Mucosa of descending colon (tissue), 3 donors: ENCODE results near the gene DNAJB4. TPM values are rescaled to one million over a fixed set of nuclear protein-coding genes. Genes with fewer than 3 reads are reported as not detected.

Source experiments
- ATAC-seq: fragments of 200-7000 bp; cut with Tn5 transposase; one replicate; pipeline ENCODE4 v1.9.1; 2020; ENCODE audit warnings: mild to moderate bottlenecking, moderate library complexity
- DNase-seq, 3 donors: peaks; one replicate each; pipeline ENCODE4 v3.0.0-alpha.2; 2020
- H3K36me3 ChIP-seq: fragments of 200-600 bp; one replicate; pipeline ENCODE4 v1.8.0; 2021; ENCODE audit warnings: low read depth, mild to moderate bottlenecking
- H3K4me1 ChIP-seq: fragments of 200-600 bp; one replicate; pipeline ENCODE4 v1.8.0; 2021; ENCODE audit warnings: low read depth, mild to moderate bottlenecking
- H3K4me3 ChIP-seq: fragments of 200-600 bp; one replicate; pipeline ENCODE4 v1.8.0; 2021; ENCODE audit warnings: mild to moderate bottlenecking
- H3K9me3 ChIP-seq: fragments of 200-600 bp; one replicate; pipeline ENCODE4 v1.8.0; 2021; ENCODE audit warnings: mild to moderate bottlenecking
- intact Hi-C, 2 donors: fragments of 100-400 bp; cut with DNase I in 1 of 2; cut with micrococcal nuclease in 1 of 2; formaldehyde crosslinking; loops; one replicate each; pipeline versions ENCODE4 v1.11.0 to v1.11.1; 2022; cut with DNase I, micrococcal nuclease
- total RNA-seq, 3 donors: library from RNA; stranded (reverse); fragmentation: NEBNext Ultra II Directional in 2 of 3; extraction: Animal tissue kit (Norgen Biotek cat#: 25700) in 2 of 3; gene quantifications; one replicate each; pipeline versions ENCODE4 v1.2.1 to v1.2.4, GENCODE V29; 2021 to 2023
- TF ChIP-seq, protein P1 (sequence below): fragments of 200-600 bp; IDR thresholded peaks from one replicate; pipeline ENCODE4 v1.8.0; 2022; ENCODE audit warnings: antibody characterized with exemption, mild to moderate bottlenecking
- donor health status: DM: no; HTN: no; CAD: no; lungs with moderate emphysema.
- donor health status: DM: no; HTN: no; CAD: no.
- donor health status: DM: no; HTN: yes; CAD: no.

DNAJB4 gene
- total RNA-seq, 3 donors from 2014 or later = 15.8 to 42.2 (median 19.4) TPM

DNA sequence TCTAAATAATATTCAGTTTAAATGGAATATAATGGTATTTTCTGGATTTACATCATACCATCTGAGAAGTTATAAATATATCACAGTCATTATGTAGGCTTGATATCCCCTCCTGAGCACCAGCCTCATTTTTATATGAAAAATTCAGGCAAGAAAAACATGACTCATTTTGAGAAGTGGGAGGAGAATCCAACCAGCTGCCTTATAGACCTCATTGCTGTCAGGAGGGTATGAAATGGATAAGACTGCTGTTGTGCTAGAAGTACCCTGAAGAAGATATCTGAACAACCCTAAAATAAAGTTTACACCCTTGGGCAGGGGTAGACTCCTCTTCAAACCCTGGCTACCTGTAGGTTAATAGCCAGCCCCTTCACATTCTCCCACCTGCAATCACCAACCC is 49.8 kb downstream of the DNAJB4 start:
- H3K4me3 ChIP-seq = no peak overlapping the region
- TF ChIP-seq, protein P1, sequence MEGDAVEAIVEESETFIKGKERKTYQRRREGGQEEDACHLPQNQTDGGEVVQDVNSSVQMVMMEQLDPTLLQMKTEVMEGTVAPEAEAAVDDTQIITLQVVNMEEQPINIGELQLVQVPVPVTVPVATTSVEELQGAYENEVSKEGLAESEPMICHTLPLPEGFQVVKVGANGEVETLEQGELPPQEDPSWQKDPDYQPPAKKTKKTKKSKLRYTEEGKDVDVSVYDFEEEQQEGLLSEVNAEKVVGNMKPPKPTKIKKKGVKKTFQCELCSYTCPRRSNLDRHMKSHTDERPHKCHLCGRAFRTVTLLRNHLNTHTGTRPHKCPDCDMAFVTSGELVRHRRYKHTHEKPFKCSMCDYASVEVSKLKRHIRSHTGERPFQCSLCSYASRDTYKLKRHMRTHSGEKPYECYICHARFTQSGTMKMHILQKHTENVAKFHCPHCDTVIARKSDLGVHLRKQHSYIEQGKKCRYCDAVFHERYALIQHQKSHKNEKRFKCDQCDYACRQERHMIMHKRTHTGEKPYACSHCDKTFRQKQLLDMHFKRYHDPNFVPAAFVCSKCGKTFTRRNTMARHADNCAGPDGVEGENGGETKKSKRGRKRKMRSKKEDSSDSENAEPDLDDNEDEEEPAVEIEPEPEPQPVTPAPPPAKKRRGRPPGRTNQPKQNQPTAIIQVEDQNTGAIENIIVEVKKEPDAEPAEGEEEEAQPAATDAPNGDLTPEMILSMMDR = no peak
- no peak for ATAC-seq
- H3K4me1 ChIP-seq = no peaks in the 10 kb centered on the region
- intact Hi-C loops = no loop called here
- no peaks in the 10 kb centered on the region for H3K36me3 ChIP-seq
- no peaks in the 10 kb centered on the region for H3K9me3 ChIP-seq
- DNase-seq = no peak

DNA sequence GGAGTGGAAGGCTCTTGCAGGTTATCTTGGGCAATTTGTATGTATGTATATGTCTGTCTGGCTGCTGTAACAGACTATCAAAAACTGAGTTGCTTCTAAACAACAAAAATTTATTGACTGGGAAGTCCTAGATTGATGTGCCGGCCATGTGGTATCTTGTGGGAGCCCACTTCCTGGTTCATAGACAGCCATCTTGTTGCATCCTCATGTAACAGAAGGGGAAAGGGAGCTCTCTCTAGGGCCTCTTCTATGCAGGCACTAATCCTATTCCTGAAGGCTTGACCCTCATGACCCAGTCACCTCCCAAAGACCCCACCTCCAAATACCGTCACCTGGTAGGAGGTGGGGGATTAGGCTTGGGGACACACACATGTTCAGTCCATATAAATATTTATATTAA is 50.2 kb downstream of the DNAJB4 start:
- Histone ChIP-seq H3K4me3 (no peak overlapping the region), H3K36me3 (no peaks in the 10 kb centered on the region), H3K9me3 (no peaks in the 10 kb centered on the region), H3K4me1 (no peaks in the 10 kb centered on the region)
- no peak for DNase-seq
- TF ChIP-seq, protein P1 = no peak
- peak; percentile 35 for ATAC-seq
- intact Hi-C loops = no loop called here

DNA sequence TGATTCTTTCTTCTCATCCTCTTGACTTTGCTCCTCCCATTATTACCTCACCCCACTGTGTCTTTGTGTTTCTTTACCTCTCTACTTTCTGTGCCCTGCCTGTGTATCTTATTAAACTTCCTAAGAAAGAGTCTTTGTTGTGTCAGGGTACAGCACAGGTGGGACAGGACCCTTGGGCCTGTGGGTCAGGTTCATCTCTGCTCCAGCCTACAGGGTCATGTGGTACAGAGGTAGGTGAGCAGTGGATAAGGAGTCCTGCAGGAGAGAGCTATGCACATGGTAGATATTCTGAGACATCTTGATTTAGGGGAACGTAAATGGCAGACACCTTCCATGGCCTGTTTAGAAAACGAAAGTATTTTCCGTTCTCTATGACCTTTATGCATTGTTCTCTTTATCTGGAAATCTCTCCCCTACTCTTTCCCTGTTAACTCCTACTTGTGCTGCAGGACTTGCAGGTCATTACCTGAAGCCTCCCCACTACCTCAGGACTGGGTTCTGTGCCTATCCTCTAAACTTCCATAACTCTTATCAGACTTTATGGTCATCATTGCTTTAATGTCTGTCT is 50.9 kb downstream of the DNAJB4 start:
- intact Hi-C loops = no loop called here
- Histone ChIP-seq H3K36me3 (no peaks in the 10 kb centered on the region), H3K9me3 (no peaks in the 10 kb centered on the region), H3K4me1 (no peaks in the 10 kb centered on the region), H3K4me3 (no peak overlapping the region)
- ATAC-seq (peak; percentile 87), DNase-seq (no peak)
- TF ChIP-seq, protein P1 = no peak

DNA sequence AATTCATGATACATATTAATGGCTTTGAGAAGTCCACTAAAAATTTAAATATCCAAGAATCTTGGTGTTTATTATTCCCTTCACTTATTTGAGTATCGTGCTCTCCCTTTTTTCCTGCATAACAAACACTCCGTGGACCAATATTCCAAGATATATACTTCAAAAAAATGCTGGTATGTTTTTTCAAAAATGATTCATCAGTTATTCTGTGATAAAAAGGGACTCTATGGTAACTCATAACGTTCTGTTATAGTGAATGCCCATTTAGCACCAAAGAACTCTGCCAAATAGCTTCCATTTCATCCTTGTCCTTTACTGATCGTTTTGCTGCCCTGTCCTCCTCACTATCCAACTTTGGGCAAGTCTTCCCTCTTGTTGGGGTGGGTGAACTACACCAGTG is 53.9 kb downstream of the DNAJB4 start:
- ATAC-seq (no peak), DNase-seq (no peak)
- TF ChIP-seq, protein P1 = no peak
- Histone ChIP-seq H3K4me1 (no peaks in the 10 kb centered on the region), H3K9me3 (no peaks in the 10 kb centered on the region), H3K36me3 (no peaks in the 10 kb centered on the region), H3K4me3 (no peak overlapping the region)
- intact Hi-C loops = no loop called here

DNA sequence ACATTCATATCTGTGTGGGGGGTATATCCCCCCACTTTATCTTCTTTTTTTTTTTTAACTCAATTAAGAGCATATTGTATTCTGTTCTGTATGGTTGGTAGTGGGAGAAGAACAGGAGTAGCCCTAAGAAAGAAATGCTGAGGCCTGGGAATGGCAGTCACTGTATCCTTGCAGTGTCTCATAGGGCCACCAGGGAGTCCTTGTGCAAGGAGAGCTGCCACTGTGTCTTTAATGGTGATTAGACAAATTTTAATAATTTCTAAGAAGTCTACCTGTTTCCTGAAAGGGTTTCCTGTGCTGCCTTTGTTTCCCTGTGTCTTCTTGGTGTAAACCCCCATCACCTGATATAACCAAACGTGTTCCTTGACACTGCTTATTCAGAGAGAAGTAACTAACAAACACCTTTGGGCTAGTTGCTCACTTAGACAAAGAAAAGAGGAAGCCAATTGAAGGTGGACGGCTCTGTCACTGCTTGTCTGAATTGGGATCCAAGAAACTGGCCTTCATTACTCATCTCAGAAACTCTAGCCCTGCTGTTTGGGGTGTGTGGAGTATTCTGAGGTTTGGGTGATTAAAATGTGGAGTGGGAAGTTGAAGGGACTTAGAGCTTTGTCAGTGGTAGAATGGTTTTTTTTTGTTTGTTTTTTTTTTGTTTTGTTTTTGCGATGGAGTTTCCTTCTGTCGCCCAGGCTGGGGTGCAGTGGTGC is 56.3 kb downstream of the DNAJB4 start:
- intact Hi-C loops = no loop called here
- Histone ChIP-seq H3K4me3 (no peak overlapping the region), H3K4me1 (no peaks in the 10 kb centered on the region), H3K36me3 (no peaks in the 10 kb centered on the region), H3K9me3 (no peaks in the 10 kb centered on the region)
- no peak for ATAC-seq
- DNase-seq = no peak
- TF ChIP-seq, protein P1 = no peak
